Loucy (cell line): ENCODE data around the gene INTS6.

ENCODE experiments used
- CTCF ChIP-seq: fragments of 200-600 bp; sonication (generic); conservative IDR thresholded peaks from 2 replicates; pipeline ENCODE4 v1.5.1; 2014; ENCODE audit warnings: mild to moderate bottlenecking, antibody characterized with exemption, low read length
- EZH2phosphoT487 ChIP-seq: fragments of 200-600 bp; IDR thresholded peaks from 2 replicates; pipeline ENCODE4 v1.6.1; 2018; ENCODE audit warnings: antibody characterized with exemption, mild to moderate bottlenecking, moderate library complexity, borderline replicate concordance

GRCh38 chr13:51423766-51424165 is 29.1 kb downstream of the INTS6 start:
- TF ChIP-seq CTCF = no peak
- no peak for TF ChIP-seq EZH2phosphoT487
